CD4-positive, alpha-beta T cell treated with Interferon alpha-2 for 1 hour (primary cell): ENCODE measurements around the gene VAT1L.

Source experiments
- DNase-seq, 2 donors: peaks; one replicate each; pipeline ENCODE4 v3.0.0-alpha.2; 2020 to 2022

Gene VAT1L

DNA sequence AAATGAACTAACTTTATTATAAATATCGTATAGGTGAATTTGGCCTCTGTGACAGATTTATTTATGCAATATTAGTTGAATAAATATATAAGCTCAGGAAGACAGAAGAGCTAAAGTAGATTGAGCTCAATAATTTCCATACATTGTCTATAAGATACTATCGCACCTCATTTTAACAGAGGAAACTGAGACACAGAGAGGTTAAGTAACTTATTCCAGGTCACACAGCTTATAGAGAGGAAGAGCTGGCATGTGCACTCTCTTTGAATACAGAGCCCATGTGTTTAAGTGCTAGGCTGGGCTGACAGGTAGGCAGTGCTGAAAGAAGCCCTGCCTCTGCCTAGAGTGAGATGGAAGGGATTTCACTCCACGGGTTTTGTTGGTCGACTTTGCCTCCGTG is 48.4 kb downstream of the VAT1L start:
- no peak for DNase-seq

DNA sequence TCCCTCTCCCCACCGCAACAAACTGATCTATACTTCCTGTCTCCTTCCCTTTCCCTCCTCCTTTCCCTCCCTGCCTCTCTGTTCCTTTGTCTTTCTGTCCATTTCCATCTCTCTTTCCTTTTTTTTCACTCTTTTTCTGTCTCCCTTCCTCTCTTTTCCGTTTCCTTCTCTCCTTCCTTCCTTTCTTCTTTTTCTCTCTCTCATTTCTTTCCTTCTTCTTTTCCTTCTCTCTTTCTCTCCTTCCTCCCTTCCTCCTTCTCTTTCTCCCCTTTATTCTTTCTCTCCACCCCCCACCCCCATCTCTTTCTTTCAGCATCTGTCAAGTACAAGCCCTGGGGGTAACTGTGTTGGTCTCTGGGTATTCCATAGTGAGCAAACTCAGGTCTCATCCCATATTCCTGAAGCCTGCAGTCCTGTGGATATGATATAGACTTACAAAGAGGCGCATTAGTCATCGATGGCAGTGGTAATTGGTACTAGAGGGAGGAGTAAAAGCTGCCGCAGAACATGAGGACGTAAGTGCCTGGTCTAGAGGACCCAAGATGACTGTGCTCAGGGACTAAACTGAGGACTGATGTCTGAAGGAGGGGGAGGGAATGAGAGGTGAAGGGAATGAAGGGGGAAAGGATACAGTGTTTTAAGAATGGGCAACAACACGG is 50.4 kb downstream of the VAT1L start:
- no peak for DNase-seq

DNA sequence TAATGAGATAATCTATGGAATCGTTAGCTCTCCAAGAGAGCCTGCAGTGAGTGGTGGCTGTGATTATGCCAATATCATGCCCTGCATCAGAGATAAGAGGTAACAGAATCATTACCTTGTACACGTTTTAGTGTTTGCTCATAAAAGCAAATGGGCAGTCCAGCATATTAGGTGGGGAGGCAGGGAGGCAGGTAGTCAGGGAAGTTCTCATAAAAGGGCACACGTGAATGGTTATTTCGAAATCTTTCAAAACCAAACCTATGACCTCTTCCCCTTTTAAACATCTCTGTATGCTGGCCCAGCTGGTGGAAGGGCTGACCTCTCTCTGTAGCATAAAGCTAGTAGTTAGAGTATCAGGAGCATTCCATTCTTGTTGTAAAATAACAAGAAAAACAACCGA is 51.7 kb downstream of the VAT1L start:
- no peak for DNase-seq

DNA sequence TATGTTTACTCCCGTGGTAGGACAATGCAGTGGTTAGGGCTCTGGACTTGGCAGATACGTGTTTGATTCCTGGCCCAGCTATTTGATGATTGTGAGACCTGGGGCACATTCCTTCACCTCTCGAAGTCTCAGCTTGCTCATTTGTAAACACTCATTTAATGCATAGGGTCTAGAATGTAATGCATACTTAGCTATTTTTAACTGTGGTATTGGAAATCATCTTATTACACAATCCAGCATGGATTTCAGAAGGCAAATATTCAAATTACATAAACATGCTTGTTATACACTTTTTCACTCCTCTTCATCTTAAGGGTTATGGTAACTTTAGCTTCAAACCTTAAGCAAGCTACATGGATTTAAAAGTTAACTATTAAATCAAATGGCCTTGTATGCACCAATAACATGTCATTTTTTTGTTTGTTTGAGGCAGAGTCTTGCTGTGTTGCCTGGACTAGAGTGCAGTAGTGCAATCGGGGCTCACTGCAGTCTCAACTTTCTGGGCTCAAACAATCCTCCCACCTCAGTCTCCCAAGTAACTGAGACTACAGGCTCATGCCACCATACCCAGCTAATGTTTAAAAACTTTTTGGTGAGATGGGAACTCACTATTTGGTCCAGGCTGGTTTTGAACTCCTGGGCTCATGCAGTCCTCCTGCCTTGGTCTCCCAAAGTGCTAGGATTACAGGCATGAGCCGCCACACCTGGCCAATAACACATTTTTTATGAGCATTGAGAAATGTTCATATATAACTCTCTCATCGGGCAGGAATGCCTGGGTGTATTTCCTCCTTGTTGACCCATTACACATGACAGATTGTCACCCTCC is 52.5 kb downstream of the VAT1L start:
- DNase-seq = no peak

DNA sequence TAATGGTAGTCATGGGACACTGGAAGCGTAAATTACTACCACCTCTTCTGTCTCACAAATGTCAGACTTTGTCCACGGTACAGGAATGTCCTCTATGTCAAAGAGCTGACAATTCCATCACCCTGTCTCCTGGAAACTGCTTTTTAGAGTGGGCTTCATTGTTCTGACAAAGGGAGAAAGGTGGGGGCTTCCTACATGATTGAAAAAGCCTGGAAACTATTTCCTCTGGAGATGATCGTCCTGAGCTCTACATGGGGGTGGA is 53.1 kb downstream of the VAT1L start:
- no peak for DNase-seq

DNA sequence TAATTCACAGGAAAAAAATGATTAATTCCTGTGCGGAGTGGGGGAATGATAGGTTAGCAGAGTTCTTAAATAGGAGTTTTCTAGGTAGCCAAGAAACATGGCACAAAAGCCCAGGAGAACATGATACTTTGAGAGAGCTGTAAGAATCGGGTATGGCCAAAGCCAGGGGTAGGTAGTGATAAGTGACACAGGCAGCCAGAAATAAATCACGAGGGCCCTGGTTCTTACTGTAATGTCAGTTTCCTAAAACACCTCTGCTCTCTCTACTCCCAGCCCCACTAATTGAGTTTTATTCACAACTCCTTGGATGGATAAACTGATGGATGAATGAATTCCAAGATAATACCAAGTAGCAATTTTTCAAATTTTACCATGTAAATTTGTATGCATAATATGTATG is 54.1 kb downstream of the VAT1L start:
- DNase-seq = no peak

DNA sequence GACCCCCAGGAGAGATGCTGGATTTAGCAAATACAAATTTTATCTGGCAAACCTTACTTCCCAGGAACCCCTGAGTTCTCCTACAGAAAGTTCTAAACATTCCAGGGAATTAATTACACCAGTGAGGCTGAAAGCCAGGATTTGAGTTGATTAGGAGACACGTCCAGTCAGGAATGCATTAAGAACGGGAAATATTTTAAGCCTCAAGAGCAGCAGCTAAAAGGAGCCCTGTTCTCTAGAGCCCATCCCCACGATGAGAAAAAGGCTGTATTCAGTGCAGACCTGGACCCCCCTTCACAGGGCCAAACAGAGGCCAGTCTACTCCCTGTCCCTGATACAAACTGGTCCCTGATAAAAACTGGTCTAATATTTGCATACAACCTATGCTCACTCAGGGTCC is 55.0 kb downstream of the VAT1L start:
- no peak for DNase-seq

DNA sequence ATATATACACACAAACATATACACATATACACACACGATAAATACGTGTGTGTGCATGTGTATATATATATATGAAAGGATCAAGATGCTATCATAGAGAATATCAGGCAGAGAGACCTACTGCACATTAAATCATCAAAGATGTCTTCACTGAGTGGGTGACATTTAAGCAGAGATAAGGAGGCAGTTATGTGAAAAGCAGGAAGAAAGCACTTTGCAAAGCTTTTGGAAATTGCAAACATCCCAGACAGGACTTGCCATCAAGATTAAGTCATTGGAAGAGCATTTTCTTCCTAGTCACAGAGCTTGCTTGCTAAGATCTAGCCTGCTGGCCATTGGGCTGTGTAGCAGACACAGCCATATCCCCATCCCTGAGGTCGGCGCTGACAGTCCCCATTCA is 56.4 kb downstream of the VAT1L start:
- no peak for DNase-seq

DNA sequence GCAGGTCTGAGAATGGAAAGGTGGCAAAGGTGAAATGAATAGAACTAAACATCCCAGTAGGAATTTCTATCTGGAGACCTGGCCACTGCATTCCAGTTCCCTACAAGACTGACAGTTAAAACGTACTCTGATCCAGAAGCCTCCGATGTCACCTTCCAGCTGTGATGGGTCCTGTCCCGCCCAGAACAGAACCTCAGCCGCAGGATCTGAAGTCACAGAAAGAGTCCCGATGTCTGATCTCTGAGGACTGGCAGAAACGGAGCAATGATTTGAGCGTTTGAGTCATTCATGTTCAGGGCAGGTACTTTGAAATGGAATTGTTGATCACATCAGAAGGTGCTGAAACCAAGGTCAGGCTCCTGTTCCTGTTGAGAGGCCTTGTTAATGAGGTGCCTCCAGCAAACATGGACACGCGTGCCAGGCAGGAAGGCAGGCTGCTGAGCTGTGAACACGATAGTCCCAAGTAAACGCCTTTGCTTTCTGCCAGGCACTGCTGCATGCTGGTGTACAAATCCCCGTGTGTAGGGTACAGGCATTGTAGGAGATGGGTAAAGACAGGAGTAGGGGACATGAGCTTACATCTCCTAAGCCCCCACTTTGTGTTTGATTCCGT is 61.4 kb downstream of the VAT1L start:
- DNase-seq = no peak

DNA sequence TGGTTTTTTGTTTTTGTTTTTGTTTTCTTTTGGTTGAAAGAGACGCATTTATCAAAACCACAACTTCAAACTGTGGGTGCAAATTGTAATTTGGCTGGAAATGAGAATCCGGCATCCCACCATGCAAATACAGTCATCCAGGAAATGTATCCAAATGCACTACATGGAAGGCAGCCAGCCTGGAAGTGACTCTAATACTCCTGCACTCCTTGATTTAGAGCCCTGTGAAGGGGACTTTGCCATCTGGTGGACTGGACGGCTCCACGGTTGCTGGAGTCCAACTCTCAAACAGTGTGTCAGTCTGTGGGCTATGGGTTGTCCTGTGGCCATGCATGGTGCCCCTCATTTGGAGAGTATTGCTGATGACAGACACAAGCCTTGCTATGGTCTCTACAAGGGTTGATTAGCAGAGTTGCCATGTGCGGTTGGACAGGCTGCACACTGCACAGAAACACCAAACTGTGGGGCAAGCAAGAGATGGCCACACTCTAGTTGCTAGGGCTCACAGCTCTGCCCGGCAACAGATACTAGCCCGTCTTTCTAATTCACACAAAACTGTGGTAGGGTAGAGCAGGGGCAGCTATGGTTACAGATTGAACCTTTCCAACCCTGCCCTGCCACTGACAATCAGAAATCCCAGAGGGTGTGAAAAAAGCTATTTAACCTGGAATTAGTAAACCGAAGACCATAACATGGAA is 62.4 kb downstream of the VAT1L start:
- DNase-seq = no peak

DNA sequence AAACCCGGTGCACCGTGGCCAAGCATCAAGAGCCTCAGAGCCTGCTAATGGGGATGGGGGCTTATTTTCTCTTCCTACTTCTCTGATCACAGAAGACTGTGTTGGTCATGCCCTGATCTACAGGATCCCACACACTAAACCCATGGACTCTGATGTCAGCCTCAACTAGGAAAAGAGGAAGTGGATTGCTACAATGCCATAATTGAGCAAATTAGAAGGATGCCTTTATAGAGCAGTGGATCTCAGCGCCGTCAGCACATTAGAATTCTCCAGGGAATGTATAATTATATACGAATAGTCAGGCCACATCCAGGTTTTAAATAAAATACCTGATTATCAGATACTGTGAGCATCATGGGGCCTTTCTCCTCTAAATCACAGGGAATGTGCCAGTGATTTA is 64.8 kb downstream of the VAT1L start:
- no peak for DNase-seq

DNA sequence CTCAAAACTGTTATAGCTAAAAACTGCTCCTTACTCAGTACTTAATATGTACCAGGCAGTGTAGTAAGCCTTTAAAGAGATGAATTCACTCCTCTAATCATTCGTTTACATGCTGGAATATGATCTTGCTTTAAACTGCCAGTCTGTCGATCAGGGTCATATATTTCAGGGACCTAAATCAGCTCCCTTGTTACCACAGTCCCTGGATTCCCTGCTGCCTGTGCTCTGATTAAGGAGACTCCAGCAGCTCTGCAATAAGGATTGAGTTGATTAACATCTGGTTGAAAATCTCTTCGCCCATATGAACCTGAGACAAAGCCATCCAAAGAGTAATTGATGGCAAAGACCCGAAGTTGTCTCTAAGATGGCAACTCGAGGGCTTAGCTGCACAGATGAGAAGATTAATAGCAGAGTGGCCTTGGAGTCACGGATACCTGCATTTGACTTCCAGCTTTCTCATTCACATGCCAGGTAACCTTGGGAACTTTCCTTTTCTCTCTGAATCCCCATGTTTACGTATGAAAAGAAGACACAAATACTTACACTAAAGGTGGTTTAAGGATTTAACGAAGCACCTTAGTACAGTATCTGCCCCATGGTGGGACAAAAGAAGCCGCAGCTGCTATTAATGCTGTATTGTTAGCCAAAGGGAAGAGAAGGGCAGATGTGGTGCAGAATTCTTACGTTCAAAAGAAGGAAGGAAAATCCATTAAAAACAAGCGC is 68.2 kb downstream of the VAT1L start:
- no peak for DNase-seq

DNA sequence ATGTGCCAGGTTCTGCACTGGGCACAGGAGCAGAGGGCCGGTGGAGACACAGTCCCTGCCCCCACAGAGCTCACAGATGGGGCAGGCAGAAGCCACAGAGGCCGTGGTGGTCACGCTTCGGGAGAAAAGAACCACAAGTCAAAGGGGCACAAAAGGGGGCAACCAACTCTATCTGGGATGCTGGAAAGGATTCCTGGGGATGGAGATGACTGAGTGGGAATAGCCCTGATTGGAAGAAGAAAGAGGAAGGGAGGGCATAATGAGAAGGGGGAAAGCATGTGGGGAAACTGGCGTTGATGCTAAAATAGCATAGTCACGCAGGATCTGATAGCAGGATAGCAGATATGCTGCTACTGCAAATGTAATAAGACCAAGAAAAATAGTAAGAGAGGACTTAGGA is 69.7 kb downstream of the VAT1L start:
- no peak for DNase-seq

DNA sequence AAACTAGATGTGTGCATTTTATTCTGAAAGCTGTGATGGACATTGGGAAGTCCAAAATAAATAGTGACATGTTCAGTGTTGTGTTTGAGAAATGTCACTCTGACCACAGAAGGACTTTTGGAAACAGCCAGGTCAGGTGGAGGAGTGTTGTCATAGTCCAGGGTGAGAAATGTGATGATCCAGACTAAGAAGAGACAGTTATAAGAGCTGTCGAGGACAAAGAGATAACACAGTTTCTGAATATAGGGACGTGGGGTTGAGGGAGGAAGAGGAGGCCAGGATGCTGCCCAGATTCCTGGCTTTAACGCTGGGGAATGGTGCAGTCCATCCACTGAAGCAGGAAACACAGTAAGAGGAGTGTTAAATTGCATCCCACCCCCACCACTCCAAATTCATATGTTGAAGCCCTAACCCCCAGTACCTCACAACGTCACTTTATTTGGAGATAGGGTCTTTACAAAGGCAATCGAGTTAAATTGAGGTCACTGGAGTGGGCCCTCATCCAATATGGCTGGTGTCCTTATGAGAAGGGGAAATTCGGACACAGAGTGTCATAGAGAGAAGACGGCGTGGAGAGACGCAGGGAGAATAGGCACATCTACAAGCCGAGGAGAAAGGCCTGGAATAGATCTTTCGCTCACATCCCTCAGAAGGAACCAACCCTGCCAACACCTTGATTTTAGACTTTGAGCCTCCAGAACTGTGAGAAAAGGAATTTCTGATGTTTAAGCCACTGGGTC is 71.3 kb downstream of the VAT1L start:
- DNase-seq = no peak

DNA sequence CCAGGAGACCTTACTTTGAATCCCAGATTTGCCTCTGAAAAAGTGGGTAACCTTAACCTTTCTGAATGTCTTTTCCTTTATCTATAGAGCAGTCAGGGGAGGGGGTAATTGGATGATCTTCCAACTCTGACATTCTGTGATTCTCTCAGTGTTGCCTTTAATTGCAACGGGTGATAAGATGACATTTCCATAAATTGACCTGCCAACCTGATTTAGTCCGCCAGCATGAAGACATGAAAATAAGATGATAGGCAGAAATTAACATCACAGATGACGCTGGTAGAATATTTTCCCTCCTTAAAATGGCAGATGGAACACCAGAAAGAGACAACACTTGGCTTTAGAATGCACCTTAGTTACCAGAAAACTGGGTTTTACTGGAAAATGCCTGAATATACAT is 72.6 kb downstream of the VAT1L start:
- DNase-seq = no peak

DNA sequence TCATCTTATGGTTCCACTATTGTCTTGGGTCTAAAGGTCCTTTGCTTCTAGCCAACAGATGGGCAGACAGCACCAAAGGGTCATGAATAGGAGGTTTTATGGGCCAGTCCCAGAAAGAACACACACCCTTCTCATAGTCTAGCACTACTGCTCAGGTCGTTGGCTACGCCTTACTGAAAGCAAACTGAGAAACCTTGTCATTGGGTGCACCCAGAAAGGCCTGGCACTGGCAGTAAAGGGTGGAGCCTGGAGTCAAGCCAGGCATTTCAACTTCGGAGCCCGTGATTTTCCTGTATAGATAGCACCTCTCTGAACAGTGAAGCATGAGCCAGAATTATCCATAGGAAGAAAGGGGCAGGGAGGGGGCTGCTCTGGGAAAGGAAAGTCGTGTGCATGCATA is 74.9 kb downstream of the VAT1L start:
- DNase-seq = no peak

DNA sequence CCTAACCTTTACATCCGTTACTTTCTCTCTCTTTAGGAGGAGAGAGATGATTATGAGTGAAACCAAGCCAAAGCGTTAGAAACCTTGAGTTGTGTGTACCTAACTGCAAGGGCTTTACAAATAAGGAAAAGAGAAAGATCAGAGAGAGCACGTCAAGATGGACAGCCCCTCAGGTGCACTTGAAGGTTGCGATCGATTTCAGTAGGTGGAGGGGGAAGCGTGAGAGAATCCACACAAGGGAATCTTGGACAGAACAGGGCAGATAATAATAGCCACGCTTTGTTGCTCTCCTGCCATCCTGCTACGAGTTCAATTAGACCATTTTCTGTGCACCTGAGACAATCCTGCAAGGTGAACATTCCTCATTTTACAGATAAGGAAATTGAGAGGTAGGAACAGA is 78.4 kb downstream of the VAT1L start:
- DNase-seq = no peak

DNA sequence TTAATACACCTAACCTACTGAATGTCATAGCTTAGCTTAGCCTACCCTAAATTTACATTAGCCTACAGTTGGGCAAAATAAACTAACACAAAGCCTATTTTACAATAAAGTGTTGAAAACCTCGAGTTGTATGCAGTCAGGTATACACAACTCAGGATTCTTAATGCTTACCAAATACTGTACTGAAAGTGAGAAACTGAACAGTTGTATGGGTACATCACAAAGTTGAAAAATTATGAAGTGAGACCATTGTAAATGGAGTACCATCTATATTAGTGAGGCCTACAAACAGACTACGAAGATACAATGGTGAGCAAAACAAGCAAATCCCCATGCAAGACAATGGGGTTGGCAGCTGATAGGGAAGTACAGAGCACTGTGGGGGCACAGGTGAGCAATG is 79.7 kb downstream of the VAT1L start:
- DNase-seq = no peak

DNA sequence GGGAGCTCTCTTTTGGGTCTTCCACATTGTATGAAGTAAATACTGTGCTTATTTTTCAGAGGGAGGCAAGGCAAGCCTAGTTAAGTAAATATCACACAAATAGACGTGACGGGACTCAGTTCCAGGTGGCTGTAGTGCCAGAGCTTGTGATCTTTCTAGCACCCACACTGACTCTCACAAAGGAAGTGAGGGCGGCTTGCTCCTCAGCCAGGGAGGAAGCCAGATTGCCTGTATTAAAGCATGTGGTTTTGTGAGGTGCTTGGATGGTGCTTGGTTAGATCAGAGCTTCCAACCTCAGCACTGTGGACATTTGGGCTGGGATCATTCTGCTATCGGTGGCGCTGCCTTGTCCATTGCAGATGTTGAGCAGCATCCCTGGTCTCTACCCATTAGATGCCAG is 80.1 kb downstream of the VAT1L start:
- DNase-seq = no peak

DNA sequence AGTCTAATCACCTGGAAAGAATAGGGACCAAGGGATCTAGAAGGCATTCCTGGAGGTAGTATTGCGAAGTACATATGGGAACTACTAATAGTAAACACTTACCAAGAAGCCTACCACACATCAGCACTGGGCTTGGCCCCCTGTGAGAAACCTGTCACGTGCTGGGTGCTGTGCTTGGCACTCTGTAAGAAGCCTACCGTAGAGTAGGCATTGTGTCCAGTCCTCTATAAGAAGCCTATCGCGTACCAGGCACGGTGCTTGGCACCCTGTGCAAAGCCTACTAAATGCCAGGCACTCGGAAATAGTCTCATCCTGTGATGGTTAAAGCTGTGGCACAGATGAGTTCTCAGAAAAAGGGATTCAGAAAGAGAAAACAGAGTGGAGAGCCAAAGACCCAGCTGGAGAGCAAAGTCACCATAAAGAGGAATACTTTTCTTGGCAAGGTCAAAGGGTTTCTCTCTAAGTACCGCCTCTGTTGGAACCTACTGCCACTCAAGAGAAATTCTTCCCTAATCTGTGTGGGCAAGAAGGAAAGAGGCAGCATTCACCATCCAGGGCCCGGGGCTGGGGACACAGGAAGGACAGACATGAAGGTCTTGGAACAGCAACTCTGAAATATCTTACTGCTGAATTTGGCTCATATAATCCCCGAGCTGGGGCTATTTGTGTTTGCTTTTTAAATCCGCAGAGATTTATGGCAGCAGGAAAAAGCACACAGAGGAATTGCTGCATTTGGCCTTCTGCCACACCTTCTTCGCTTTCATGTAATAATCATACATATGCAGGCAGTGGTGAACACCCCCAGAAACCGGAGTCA is 81.8 kb downstream of the VAT1L start:
- DNase-seq = no peak

DNA sequence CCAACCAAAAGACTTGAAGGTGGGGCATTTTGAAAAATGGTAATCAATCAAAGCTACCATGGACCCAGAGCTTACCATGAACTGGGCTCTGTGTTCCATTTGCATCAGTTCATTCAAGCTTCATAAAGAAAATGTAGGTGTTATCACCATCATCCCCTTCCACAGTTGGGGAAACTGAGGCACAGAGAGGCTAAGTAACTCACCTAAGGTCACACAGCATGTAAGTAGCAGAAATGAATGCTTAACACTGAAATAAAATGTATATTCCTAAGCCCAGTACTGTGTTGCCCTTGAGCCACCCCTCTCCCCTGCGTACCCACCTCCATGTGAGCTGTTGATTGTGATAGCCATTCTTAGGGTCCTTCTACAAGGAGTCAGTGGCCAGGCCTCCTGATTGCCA is 83.6 kb downstream of the VAT1L start:
- DNase-seq = no peak

DNA sequence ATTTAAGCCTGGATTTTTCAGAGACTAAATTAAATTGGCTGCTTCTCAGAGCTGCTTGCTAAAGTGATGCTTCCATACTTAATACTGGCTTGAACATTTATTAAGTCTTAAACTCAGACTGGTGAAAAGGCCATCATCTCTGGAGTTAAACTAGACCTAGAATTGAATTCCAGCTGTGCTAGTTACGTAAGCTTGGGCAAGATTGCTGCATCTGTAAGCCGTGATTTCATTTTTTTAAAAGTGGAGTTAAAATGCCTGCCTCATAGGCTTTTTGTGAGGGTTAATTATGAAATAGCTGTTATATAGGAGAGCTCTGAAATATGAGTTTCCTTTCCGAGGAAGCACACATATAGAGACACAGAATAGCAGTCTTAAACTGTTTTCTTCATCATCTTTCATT is 84.7 kb downstream of the VAT1L start:
- no peak for DNase-seq
